ENCODE measurements around the gene TP53TG5.

The TP53TG5 gene

GRCh38 chr20:45405571-45406259, 27.6 kb upstream of the TP53TG5 start:
- no peak for TF ChIP-seq CTCF (IDR thresholded peaks at IDR 0.05; ENCODE audit: low read depth, low read length, missing control alignments)
- no peak for DNase-seq (ENCODE audit: low read depth)
- H3K4me3 ChIP-seq (ENCODE audit: low read depth, low read length): peak overlapping the region; percentile 34

GRCh38 chr20:45404438-45404837, 26.3 kb upstream of the TP53TG5 start:
- H3K4me3 ChIP-seq (ENCODE audit: low read depth, low read length): no peak overlapping the region

GRCh38 chr20:45402946-45403345, 24.8 kb upstream of the TP53TG5 start:
- DNase-seq (ENCODE audit: low read depth): no peak
- TF ChIP-seq CTCF (IDR thresholded peaks at IDR 0.05; ENCODE audit: low read depth, low read length, missing control alignments): no peak
- no peak overlapping the region for H3K4me3 ChIP-seq (ENCODE audit: low read depth, low read length)

More at GRCh38 chr20:45404438-45404837, 26.3 kb upstream of the TP53TG5 start:
- no peak for DNase-seq (ENCODE audit: low read depth)
- TF ChIP-seq CTCF (IDR thresholded peaks at IDR 0.05; ENCODE audit: low read depth, low read length, missing control alignments): no peak

- TF ChIP-seq CTCF (IDR thresholded peaks at IDR 0.05; ENCODE audit: low read depth, low read length, missing control alignments): no peak
- no peak overlapping the region for H3K4me3 ChIP-seq (ENCODE audit: low read depth, low read length)
- no peak for DNase-seq (ENCODE audit: low read depth)
These were observed 22.4 kb upstream of the TP53TG5 start for GRCh38 chr20:45400346-45401031.

- no peak for TF ChIP-seq CTCF (IDR thresholded peaks at IDR 0.05; ENCODE audit: low read depth, low read length, missing control alignments)
- no peak overlapping the region for H3K4me3 ChIP-seq (ENCODE audit: low read depth, low read length)
- DNase-seq (ENCODE audit: low read depth): no peak
These were observed 20.9 kb upstream of the TP53TG5 start for GRCh38 chr20:45399018-45399417.

- TF ChIP-seq CTCF (IDR thresholded peaks at IDR 0.05; ENCODE audit: low read depth, low read length, missing control alignments): no peak
- DNase-seq (ENCODE audit: low read depth): no peak
- no peak overlapping the region for H3K4me3 ChIP-seq (ENCODE audit: low read depth, low read length)
These were observed 16.9 kb upstream of the TP53TG5 start for GRCh38 chr20:45395114-45395415.

All from GM12864 (cell line).